PFSK-1 (cell line): ENCODE results near the gene ZNF408.

Experiments
- POLR2AphosphoS5 ChIP-seq: IDR thresholded peaks from 2 replicates; pipeline ENCODE4 v1.6.1; 2012; ENCODE audit warnings: low read depth, mild to moderate bottlenecking, control low read depth, low read length, moderate library complexity
- SIN3A ChIP-seq: IDR thresholded peaks from 2 replicates; pipeline ENCODE4 v1.6.1; 2012; ENCODE audit warnings: mild to moderate bottlenecking, low read length, moderate library complexity, borderline replicate concordance; ENCODE audit not compliant: insufficient read depth

- no peak for TF ChIP-seq POLR2AphosphoS5
- no peak for TF ChIP-seq SIN3A
These were observed 28.9 kb upstream of the ZNF408 start for GRCh38 chr11:46671958-46672315.
